Head of caudate nucleus (tissue), 42 donors: ENCODE results near the gene GABRB3.
"Not testable (repeated sequence)": the region's sequence is repeated elsewhere in the genome, so short reads cannot be mapped to it uniquely, and the experiment has no call there.

Experiments used
- DNase-seq, 42 donors: peaks; one replicate each; pipeline versions ENCODE4 v3.0.0 to v3.0.0-alpha.2; 2020 to 2021; ENCODE audit warnings: mixed read lengths in 7 of 42
- intact Hi-C: fragments of 100-400 bp; cut with DNase I; formaldehyde crosslinking; loops from one replicate; pipeline ENCODE4 v1.15.0; 2022

Gene GABRB3

DNA sequence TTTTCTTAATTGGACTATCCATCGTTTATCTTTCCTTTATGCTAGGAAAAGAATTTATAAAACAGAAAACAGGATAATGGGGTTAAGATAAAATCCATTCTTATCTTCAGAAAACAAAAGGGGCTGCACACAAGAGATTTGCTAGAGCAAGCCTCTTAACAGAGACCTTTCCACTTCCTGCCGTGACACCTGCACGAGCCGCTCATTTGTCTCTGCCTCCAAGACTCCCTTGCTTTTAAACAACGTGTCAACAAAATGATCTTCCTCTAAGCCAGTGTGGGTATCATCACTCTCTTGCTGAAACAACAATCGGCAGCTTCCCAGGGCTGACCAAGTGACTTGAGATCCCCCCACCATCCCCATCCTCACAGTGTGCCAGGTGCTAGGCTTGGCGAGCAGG is 33.1 kb downstream of the GABRB3 start:
- intact Hi-C loops: no loop called here
- no peak for DNase-seq

DNA sequence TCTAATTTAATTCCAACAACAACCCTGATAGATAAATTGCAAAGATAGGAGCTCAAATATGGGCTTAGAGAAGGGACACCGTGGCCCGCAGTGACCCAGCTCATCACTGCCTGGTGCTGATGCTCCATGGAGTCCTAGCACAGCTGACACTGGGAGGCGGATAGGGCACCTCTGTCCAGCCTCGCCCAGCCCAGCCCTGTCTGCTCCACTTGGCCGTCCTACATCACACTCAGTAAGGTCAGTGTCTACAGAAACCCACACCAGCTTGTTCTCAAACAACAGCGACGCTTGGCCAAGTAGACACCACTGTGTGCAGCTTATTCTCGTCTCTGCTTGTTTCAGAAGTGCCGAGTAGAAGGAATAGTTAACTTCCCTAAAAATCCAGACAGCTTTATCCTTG is 33.9 kb downstream of the GABRB3 start:
- intact Hi-C loops: no loop called here
- no peak for DNase-seq

DNA sequence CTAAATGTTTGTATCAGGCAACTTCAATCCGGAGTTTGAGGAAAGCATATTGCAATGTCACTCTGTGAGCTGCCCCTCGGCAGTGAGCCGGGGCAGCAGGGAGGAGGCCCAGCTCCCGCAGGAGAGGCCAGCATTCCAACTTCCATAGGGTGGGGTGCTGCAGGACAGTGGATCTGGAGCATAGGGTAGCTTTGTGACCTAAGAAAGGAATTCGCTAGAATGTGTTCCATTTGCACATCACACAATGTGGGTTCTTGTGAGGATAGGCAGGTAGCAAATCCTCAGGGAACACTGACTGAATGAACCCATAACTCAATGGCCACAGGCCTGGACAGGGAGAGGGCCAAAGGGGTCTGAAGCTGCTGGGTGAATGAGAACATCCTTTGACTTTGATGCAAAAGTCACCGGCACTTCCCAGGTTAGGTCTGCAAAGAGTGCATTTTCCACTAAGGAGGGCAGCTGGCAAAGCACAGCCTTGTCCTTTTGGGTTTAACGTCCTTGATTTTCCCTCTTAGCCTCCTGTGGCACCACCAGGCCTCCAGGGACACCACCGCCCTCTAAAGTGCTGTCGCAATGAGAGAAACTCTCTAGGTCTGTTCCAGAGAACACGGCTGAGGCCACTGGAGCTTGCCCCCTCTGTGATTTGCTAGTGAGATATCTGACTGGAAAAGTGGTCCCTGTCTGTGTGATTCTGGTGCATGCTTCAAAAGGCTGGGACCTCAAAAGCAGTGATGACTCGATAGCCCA is 36.2 kb downstream of the GABRB3 start:
- intact Hi-C loops: no loop called here
- DNase-seq: no peak

DNA sequence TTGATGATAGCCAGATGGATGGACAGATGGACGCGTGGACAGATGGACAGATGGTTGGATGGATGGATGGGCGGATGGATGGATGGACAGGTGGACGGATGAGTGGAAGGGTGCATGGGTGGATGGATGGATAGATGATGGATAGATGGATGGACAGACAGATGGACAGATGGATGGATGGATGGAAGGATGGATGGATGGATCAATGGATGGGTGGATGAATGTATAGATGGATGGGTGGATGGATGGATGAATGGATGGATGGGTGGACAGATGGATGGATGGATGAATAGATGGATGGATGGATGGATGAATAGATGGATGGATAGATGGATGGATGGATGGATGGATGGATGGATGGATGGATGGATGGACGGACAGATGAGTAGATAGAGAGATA is 40.9 kb downstream of the GABRB3 start:
- no peak for DNase-seq
- intact Hi-C loops: no loop called here

DNA sequence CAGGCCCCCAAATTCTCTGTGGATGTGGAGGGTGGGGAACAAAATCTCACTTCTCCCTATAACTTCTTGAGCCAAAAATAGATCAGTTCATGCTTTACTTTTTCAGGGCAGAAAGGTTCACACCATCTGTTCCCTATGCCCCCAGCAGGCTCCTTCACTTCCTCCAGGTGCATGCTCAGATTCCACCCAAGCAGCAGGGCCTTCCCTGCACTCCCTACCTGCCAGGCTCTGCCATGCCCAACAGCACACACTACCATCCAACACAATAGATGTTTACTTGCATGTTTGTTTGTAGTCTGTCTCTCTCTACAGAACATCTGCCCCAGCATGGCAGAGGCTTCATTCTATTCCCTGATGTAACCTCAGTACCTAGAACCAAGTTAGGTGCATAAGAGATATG is 43.3 kb downstream of the GABRB3 start:
- DNase-seq: no peak
- intact Hi-C loops: no loop called here

DNA sequence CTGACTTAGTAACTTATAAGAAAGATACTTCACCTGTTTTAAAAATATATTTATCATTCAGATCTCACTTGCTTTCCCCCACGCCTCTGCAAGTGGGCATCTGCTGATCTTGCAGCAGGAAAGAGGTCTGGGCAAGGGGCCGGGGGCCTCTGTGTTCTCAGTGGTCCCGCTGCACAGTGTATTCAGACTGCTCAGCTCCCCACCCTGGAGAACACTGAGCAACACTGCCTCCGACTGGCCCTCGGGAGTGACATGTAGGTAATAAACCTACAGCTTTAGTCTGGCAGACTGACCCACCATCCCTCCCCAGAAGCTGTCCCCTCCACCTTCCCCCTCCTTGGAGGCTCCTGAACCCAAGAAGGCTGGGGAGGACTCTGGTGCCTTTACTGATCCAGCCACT is 43.8 kb downstream of the GABRB3 start:
- intact Hi-C loops: no loop called here
- no peak for DNase-seq

DNA sequence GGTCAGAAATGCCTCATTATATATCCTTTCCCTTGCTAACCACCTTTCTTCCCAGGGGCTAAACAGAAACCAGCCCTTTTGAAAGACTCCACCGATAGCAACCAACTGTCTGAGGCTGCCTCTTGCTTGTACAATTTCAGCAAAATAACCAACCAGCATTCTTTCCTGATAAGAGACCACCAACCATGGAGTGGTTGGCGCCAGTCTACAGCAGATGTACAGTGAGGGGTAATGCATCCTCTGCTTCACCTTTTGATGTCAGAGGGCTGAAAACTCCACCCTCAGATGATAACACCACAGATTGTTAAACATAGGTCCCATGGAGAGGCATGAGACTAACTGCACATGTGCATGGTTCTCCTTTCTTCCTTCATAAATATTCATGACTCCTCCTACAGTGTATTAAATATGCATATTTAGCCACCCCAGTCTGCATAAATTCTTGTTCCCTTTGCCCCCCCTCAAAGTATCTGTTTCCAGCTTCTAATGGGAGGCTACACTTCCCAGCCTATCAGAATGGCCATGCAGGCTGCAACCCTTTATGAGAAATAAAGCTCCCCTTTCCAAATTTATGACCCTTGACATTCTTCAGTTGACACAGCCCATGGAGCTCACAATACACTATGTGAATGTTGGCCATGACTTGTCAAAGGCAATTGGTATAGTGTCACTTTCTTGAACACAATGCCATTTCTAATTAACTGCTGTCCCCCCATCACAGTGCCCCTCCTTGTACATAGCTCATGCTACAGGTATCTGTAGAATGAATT is 48.3 kb downstream of the GABRB3 start:
- DNase-seq: no peak
- intact Hi-C loops: no loop called here

DNA sequence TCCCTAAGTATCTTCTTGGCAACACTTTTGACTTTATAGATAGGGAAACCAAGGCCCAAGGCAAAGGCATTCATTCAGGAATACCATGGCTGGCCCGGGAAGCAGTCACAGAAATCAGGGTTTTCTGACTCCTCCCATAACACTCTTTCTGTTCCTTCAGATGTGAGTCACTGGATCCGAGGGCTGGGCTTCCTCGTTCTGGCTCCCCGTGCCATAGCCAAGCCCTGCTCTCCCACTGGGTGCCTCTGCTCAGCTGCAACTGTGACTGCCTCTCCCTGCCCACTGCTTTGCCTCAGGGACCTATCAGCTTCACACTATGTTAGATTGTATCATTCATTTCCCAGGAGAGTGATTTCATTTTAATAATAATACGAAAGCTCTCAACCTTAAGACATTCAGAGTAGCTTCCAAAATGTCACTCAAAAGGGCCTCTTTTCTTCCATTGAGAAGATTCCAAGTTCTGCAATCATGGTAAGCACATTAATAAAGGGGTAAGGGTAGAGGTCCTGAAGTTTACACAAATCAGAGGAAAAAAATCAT is 50.2 kb downstream of the GABRB3 start:
- intact Hi-C loops: no loop called here
- peak; percentile 23 to 94 (median 72) for DNase-seq

DNA sequence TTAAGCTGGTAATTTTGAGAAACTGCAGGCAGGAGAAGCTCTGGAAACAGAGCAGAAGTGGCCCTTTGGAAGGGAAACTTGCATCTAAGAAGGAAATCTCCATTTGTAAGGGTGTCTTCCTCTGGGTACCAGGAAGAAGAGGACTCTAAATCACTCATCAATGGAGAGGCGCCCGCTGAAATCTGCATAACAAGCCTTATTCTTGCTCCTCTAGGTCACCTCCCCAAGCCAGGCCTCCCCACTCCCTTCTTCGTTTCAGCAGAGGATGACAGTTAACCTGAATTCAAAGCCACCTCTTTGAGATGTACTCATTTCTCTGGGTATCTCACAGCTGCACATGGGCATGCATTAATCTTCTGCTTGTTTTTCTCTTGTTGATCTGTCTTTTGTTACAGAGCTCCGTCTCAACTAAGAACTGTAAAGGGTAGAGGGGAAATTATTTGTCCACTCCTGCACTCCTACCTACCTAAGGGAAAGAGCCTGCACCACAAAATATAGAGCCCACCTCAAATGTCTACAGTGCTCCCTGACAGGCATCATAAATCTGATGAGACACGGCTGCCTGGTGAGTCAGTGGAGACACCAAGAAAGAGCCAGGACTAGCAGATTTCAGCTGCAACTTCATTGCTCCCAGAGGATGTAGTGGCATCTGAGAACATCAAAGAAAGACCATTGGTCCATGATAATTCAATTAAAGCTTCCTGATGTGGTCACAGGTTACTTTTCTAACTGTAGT is 51.5 kb downstream of the GABRB3 start:
- DNase-seq: no peak
- intact Hi-C loops: no loop called here

DNA sequence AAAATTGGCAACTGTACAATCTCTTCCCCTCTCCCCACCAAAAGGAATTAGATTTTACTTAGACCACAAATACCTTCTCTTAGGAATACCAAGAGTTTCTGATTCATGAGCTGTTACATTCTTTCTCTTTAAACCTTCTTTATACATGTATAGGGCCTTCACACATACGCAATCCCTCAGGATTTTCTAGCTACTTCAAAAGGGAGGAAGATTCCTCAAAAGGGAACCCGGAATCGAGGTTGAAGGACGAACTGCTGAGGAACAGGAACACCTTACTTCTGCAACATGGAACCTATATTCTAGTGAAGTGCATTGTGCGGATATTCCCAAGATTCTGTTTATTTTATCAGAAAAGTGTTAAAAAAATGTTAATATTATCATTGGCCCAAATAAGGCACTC is 52.3 kb downstream of the GABRB3 start:
- intact Hi-C loops: no loop called here
- no peak for DNase-seq

DNA sequence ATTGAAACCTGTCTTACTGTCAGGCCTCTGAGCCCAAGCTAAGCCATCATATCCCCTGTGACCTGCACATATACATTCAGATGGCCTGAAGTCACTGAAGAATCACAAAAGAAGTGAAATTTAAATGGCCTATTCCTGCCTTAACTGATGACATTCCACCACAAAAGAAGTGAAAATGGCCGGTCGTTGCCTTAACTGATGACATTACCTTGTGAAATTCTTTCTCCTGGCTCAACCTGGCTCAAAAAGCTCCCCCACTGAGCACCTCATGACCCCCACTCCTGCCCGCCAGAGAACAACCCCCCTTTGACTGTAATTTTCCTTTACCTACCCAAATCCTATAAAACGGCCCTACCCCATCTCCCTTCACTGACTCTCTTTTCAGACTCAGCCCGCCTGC is 53.0 kb downstream of the GABRB3 start:
- not testable (repeated sequence) for DNase-seq

DNA sequence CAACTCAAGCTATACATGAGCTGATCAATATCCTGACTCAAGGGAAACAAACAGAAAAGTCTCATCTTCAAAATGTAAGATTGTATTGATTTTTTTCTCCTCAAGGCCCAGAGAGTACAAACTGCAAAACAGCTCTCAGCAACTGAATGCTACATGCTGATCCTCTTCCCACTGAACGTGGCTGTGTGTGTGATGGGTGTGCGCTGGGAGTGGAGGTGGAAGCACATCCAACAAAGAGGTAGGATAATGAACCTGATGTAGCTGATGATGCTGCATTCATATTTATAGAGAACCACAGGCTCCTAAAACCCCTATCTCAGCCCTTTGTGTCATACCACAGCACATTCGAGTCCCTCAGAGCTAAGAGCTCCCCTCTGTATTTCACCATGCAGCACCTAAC is 56.8 kb downstream of the GABRB3 start:
- intact Hi-C loops: no loop called here
- peak in 34 of 42 donors; percentile 8 to 85 (median 44) for DNase-seq

More for the DNA sequence above, 53.0 kb downstream of the GABRB3 start:
- intact Hi-C loops: not testable (repeated sequence)

DNA sequence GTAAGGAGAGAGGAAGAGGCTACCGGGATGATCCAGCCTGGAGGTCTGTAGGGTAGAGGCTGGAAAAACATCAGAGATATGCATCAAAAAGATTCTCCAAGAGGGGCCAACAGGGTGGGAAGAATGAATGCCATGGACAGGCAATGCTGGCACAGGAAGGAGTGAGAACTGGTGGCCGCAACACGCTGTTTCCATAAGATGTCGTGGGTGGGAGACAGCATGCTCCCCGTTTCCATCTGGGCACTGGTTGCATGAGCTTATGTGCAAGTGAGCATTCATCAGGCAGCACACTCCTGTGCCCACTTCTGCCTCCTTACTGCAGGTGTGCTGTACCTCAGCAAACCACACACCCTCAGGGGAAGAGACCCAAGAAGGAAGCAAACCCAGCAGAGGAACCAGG is 59.4 kb downstream of the GABRB3 start:
- no peak for DNase-seq
- intact Hi-C loops: no loop called here

DNA sequence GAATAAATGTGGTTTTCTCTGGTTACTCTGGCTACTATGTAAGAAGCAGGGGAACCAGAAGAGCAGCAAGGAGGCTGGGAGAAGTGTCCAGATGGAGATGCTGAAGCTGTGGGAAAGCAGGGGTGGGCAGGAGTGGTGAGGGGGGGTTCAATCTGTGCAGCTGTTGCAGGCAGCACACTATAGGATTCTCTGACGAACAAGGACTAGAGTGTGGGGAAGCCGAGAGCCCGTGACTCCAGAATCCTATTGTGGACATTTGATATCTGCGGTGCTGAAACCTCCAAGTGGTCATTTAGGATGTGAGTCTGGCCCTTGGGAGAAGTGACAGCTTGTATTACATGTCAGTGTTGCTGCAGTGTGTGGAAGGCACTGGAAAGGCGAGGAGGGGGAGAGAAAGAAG is 60.5 kb downstream of the GABRB3 start:
- intact Hi-C loops: no loop called here
- DNase-seq: no peak

DNA sequence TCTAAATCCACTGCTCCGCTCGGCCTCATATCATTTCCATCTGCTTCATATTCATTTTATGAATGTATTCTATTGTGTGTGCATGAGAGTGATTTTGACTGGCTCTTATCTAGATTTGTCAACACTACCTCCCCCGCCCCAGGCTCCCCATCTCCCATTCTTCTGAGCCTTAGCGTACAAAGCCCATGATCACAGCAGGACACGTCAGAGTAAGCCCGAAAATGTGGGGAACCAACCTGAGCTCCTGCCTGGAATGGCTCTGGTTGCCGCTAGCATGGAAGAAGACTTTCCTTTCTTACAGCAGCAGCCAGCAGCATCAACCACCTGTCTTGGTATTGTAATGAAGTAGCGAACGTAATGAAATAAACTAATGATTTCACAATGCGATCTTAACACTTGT is 61.4 kb downstream of the GABRB3 start:
- intact Hi-C loops: no loop called here
- no peak for DNase-seq

DNA sequence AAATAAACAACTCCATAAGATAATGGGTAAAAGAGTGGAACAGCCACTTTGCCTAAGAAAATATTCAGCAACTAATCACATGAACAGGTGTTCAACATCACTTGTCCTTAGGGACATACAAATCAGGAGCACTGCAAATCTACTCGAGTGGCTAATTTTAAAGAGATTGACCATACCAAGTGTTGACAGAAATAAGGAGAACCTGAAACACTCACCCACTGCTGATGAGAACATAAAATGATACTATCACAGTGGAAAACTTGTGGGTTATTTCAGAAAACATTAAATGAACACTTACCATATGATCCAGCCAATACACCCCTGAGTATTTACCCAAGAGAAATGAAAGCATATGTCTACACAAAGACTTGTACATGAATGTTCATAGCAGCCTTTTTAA is 70.5 kb downstream of the GABRB3 start:
- DNase-seq: no peak
- intact Hi-C loops: no loop called here

DNA sequence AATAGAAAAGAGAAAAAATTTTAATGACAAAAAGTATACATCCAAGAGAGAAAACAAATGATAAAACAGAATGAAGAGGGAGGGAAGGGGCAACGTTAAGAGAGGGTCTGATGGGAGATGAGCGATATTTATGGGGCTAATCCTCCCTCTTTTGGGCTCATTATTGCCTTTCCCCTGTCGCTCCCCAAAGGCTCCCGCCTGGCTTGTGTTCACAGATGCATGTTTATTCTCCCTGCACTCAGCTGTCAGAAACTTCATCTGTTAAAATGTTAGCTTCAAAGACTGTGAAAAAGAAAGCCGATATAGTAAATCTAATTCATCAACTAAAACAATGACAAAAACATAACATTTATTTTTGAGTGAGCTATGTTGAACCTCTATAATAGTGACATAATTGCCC is 74.3 kb downstream of the GABRB3 start:
- intact Hi-C loops: loop anchor here (10.0 kb wide), 1 partner anchor 64 kb away; no protein-coding TSS in a partner anchor
- DNase-seq: no peak

DNA sequence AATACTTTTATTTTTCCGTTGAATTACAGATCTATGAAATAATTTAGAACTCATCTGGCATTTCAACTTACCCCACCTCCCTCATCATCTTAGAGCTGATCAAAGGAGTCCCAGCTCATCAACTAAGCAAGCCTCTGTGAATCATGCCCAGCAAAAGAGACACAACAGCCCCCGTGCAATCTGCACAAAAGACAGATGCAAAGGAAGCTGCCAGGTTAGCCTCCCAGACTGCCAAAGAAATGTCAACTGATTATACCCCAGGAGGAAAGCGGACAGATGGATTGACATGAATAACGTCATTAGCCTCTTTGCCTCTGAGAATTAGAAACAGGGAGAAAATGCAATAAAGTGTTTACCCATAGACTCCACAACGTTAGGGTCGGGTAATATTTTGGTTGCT is 75.0 kb downstream of the GABRB3 start:
- intact Hi-C loops: loop anchor here (10.0 kb wide), 1 partner anchor 63 kb away; no protein-coding TSS in a partner anchor
- DNase-seq: peak in 11 of 42 donors; percentile 20 to 65 (median 44)

DNA sequence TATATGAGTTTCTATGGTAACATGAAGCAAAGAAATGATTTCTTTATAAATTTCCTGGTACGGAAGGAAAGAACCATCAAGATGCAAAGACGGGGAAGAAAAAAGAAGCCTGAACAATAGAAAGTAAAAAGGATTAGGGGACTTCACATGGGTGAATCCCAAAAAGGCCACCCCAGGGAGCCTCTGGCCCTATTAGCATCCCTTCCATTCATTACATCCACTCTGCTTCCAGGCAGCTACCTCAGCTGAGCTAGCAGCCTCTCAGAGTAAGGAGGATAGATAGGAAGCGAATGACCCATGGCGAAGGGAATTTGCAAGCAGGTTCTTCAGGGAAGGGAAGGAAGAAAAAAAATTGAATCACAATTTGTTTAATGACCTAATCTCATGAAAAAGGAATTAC is 81.6 kb downstream of the GABRB3 start:
- intact Hi-C loops: loop anchor here (10.0 kb wide), 1 partner anchor 56 kb away; no protein-coding TSS in a partner anchor
- DNase-seq: no peak

DNA sequence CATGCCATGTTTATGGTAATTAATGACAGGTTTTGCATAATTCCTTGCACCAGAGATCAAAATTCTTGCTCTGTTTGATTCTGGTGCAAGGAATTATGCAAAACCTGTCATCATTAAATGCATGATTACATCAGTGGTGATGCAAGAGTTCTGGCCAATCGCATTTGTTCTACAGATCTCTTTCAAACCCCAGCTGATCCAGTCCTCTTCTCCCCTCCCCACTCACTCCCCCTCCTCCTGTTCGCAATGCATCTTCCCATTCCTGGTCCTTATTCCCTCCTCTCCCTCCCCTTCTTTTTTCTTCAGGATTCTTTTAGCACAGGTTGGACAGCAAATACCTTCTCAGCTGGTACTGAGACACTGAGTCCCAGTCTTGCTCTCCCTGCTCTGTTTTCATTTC is 82.1 kb downstream of the GABRB3 start:
- intact Hi-C loops: loop anchor here (10.0 kb wide), 1 partner anchor 56 kb away; no protein-coding TSS in a partner anchor
- DNase-seq: no peak
